OCI-LY1 (cell line): ENCODE measurements around the gene GUCY1B1.

ENCODE experiments used
- CTCF ChIP-seq: fragments of 200-600 bp; sonication (generic), shearing (Covaris generic); IDR thresholded peaks from 2 replicates; pipeline ENCODE4 v1.5.1; 2017; ENCODE audit warnings: mild to moderate bottlenecking, antibody characterized with exemption, low read length, moderate library complexity, mixed read lengths
- EZH2 ChIP-seq: fragments of 200-600 bp; sonication (generic), shearing (Covaris generic); IDR thresholded peaks from 2 replicates; pipeline ENCODE4 v1.8.0; 2017; ENCODE audit warnings: borderline replicate concordance, mixed run types, mild to moderate bottlenecking, antibody characterized with exemption, low read length, moderate library complexity, mixed read lengths

- no peak for TF ChIP-seq EZH2
- peak; percentile 62 for TF ChIP-seq CTCF
Observed at GRCh38 chr4:155809835-155810234, 51.0 kb downstream of the GUCY1B1 start.
